ENCODE data around the gene POLE2. TPM values are rescaled to one million over a fixed set of nuclear protein-coding genes. Genes with fewer than 3 reads are reported as not detected.
"Not testable (repeated sequence)": the region's sequence is repeated elsewhere in the genome, so short reads cannot be mapped to it uniquely, and the experiment has no call there.

Gene POLE2
- total RNA-seq, 3 donors from 2014 or later (not counting 1 experiment from before 2014, with no cell fraction given) = 3.0 to 4.5 (median 4.1) TPM

DNA sequence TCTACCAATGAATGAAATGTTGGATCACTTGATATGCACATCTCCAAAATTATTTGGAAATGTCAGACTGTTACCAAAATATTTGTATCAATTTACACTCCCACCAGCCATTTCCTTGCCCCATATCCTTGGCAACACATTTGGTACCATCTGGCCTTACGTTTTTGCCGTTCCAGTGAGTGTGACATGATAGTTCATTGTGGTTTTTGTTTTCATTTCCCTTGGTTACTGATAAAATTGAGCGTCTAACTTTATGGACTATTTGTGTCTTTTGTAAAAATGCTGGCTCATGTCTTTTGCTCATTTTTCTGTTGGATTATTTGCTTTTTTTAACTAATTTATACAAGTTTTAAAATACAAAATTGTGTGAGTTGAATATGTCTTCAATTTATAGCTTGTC lies 16.0 kb upstream of the POLE2 start:
- TF ChIP-seq, protein P1, sequence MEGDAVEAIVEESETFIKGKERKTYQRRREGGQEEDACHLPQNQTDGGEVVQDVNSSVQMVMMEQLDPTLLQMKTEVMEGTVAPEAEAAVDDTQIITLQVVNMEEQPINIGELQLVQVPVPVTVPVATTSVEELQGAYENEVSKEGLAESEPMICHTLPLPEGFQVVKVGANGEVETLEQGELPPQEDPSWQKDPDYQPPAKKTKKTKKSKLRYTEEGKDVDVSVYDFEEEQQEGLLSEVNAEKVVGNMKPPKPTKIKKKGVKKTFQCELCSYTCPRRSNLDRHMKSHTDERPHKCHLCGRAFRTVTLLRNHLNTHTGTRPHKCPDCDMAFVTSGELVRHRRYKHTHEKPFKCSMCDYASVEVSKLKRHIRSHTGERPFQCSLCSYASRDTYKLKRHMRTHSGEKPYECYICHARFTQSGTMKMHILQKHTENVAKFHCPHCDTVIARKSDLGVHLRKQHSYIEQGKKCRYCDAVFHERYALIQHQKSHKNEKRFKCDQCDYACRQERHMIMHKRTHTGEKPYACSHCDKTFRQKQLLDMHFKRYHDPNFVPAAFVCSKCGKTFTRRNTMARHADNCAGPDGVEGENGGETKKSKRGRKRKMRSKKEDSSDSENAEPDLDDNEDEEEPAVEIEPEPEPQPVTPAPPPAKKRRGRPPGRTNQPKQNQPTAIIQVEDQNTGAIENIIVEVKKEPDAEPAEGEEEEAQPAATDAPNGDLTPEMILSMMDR (IDR thresholded peaks at IDR 0.05) = no peak
- Histone ChIP-seq H3K9me3 (ENCODE audit: control insufficient read depth, insufficient read depth, low read length) (no peaks in the 10 kb centered on the region), H3K4me3 (ENCODE audit: low read length) (no peak overlapping the region), H3K36me3 (ENCODE audit: control insufficient read depth, insufficient read depth, low read length) (peaks cover 3% of the 10 kb centered on the region), H3K27me3 (ENCODE audit: control insufficient read depth, insufficient read depth, low read length) (no peaks in the 10 kb centered on the region), H3K4me1 (ENCODE audit: control insufficient read depth, insufficient read depth, low read length) (no peaks in the 10 kb centered on the region), H3K27ac (ENCODE audit: low read length) (no peak overlapping the region)
- peak overlapping the region; percentile 9 to 29 for H3K27ac Mint-ChIP-seq
- no peaks in the 10 kb centered on the region for H3K9me3 Mint-ChIP-seq
- H3K27me3 Mint-ChIP-seq (ENCODE audit: low read depth in 2 of 2) = no peaks in the 10 kb centered on the region
- WGBS (ENCODE audit: insufficient coverage) = 27% methylated on average over 3 of the region's 3 CpGs
- peaks cover 7 to 13% of the 10 kb centered on the region in 2 donors for H3K4me1 Mint-ChIP-seq
- H3K4me3 Mint-ChIP-seq = no peak overlapping the region
- no peak for ATAC-seq
- intact Hi-C loops (cut with micrococcal nuclease) = no loop called here
- no peaks in the 10 kb centered on the region for H3K36me3 Mint-ChIP-seq
- no peak for DNase-seq

DNA sequence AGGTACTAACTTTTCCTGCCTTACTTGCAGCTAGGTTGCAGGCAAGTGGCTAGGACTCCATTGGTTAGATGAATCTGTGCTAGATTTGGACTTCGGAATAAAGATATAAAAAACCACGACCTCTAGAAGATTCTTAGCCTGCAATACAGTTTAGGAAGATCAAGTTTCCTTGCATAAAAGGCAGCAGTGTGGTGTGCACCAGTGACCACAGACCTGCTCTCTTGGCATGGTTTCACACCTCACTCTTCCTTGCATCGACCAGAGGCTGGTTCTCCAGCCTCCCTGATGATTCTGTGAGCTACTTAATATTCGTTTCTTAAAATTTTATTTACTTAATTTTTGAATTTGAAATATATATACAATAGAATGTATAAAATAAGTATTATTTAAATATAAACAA lies 14.7 kb upstream of the POLE2 start:
- Histone ChIP-seq H3K4me1 (ENCODE audit: control insufficient read depth, insufficient read depth, low read length) (no peaks in the 10 kb centered on the region), H3K9me3 (ENCODE audit: control insufficient read depth, insufficient read depth, low read length) (no peaks in the 10 kb centered on the region), H3K4me3 (ENCODE audit: low read length) (no peak overlapping the region), H3K27me3 (ENCODE audit: control insufficient read depth, insufficient read depth, low read length) (no peaks in the 10 kb centered on the region), H3K36me3 (ENCODE audit: control insufficient read depth, insufficient read depth, low read length) (peaks cover 3% of the 10 kb centered on the region), H3K27ac (ENCODE audit: low read length) (no peak overlapping the region)
- H3K4me3 Mint-ChIP-seq = no peak overlapping the region
- TF ChIP-seq, protein P1 (IDR thresholded peaks at IDR 0.05) = no peak
- intact Hi-C loops (cut with micrococcal nuclease) = no loop called here
- H3K27me3 Mint-ChIP-seq (ENCODE audit: low read depth in 2 of 2) = no peaks in the 10 kb centered on the region
- 9% methylated on average over 2 of the region's 4 CpGs for WGBS (ENCODE audit: insufficient coverage)
- H3K9me3 Mint-ChIP-seq = no peaks in the 10 kb centered on the region
- ATAC-seq = peak in 1 of 3 donors; percentile 49
- H3K4me1 Mint-ChIP-seq = peaks cover 7 to 13% of the 10 kb centered on the region in 2 donors
- no peak for DNase-seq
- H3K36me3 Mint-ChIP-seq = no peaks in the 10 kb centered on the region
- H3K27ac Mint-ChIP-seq = peak overlapping the region in 1 of 2 donors; percentile 23

DNA sequence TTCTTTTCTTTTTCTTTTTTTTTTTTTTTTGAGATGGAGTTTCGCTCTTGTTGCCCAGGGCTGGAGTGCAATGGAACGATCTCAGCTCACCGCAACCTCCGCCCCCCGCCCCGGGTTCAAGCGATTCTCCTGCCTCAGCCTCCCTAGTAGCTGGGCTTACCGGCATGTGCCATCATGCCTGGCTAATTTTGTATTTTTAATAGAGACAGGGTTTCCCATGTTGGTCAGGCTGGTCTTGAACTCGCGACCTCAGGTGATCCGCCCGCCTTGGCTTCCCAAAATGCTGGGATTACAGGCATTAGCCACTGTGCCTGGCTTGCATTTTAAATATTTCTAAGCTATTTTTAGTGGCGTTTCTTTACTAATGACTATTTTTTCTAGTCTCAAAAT lies 5.7 kb upstream of the POLE2 start:
- not testable (repeated sequence) for H3K4me1 ChIP-seq (ENCODE audit: control insufficient read depth, insufficient read depth, low read length); ATAC-seq; H3K9me3 Mint-ChIP-seq; H3K9me3 ChIP-seq (ENCODE audit: control insufficient read depth, insufficient read depth, low read length); H3K27me3 ChIP-seq (ENCODE audit: control insufficient read depth, insufficient read depth, low read length); H3K27me3 Mint-ChIP-seq (ENCODE audit: low read depth in 2 of 2); DNase-seq; H3K36me3 Mint-ChIP-seq; H3K36me3 ChIP-seq (ENCODE audit: control insufficient read depth, insufficient read depth, low read length)
- H3K4me1 Mint-ChIP-seq = peaks cover 23 to 24% of the 10 kb centered on the region in 2 donors
- intact Hi-C loops (cut with micrococcal nuclease) = loop anchor here (2.0 kb wide), 2 partner anchors 73 to 75 kb away; partner anchors contain the start of genes KLHDC2, MGAT2 and RPL36AL
- peak overlapping the region; percentile 82 for H3K4me3 Mint-ChIP-seq
- Histone ChIP-seq H3K4me3 (ENCODE audit: low read length) (peak overlapping the region; percentile 65), H3K27ac (ENCODE audit: low read length) (peak overlapping the region; percentile 66)
- H3K27ac Mint-ChIP-seq = peak overlapping the region; percentile 76 to 86
- WGBS (ENCODE audit: insufficient coverage) = 20% methylated on average over 12 of the region's 13 CpGs

DNA sequence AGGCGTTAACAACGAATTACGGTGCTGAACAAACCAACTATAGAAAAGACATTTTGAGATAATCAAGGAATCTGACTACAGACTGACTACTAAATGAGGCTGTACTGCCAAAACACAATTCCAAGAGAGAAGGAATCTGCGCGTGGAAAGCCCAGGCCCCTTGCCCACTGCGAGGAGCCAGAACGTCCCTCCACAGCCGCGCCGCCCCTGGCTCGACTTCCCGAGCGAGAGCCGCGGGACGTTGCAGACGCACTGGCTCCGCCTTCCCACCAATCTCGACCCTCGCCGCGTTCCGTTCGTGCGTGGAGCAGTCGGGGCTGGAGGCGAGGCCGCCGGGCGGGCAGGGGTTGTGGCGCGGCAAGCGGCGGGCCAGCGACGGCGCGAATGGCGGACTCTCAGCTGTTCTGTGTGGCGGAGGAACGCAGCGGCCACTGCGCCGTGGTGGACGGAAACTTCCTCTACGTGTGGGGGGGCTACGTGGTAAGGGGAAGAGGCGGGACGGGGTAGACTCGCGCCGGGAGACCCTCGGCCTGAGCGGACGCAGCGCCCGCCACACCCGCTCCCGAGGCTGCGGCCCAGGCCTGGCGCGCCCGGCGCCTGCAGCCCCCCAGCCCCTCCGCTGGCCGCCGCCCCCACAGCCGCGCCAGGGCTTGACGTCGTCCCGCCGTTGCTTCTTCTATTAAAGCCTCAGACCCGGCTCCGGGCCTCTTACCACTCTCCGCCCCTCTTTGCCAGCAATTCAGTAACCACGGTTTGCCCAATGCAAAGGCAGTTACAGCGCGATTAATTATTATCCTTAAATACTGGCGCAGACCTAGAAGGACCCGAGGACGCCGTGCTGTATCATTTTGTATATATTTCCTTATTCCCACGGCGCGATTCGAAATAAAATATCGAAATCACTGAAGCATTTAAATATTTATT lies 5.1 kb upstream of the POLE2 start, which contains the start of gene KLHDC1:
Gene KLHDC1 (plus strand): TSS at position 310 of the 924 bp plus-strand sequence. CDS start 75 bp downstream, at position 385.
- H3K27ac ChIP-seq (ENCODE audit: low read length) = peak within 1 kb of the TSS; percentile 66
- Mint-ChIP-seq H3K27me3 (ENCODE audit: low read depth in 2 of 2) (no peaks in the 10 kb centered on the region), H3K4me1 (peaks cover 28 to 30% of the 10 kb centered on the region in 2 donors), H3K36me3 (no peaks in the 10 kb centered on the region), H3K4me3 (peak within 1 kb of the TSS; percentile 82), H3K9me3 (no peaks in the 10 kb centered on the region), H3K27ac (peak within 1 kb of the TSS; percentile 76 to 86)
- ATAC-seq = peak; percentile 81 to 88 (median 81)
- peak within 1 kb of the TSS; percentile 65 for H3K4me3 ChIP-seq (ENCODE audit: low read length)
- H3K36me3 ChIP-seq (ENCODE audit: control insufficient read depth, insufficient read depth, low read length) = no peaks in the 10 kb centered on the region
- H3K4me1 ChIP-seq (ENCODE audit: control insufficient read depth, insufficient read depth, low read length) = peaks cover 9% of the 10 kb centered on the region
- TF ChIP-seq, protein P1 (IDR thresholded peaks at IDR 0.05) = no peak
- under 1% methylated on average over 84 of the region's 88 CpGs for WGBS (ENCODE audit: insufficient coverage)
- H3K27me3 ChIP-seq (ENCODE audit: control insufficient read depth, insufficient read depth, low read length) = no peaks in the 10 kb centered on the region
- peak; percentile 73 to 90 for DNase-seq
- no peaks in the 10 kb centered on the region for H3K9me3 ChIP-seq (ENCODE audit: control insufficient read depth, insufficient read depth, low read length)
- intact Hi-C loops (cut with micrococcal nuclease) = loop anchor here (2.0 kb wide), 2 partner anchors 72 to 76 kb away; partner anchors contain the start of genes KLHDC2, MGAT2 and RPL36AL
